Glomerular endothelial cell (primary cell): ENCODE data around the gene LYPD6B. TPM values are rescaled to one million over a fixed set of nuclear protein-coding genes. Genes with fewer than 3 reads are reported as not detected.
A peak's percentile ranks its signal among the peaks of the same experiment; 100 is the strongest.

Experiments used
- DNase-seq: peaks from one replicate; pipeline ENCODE4 v3.0.0-alpha.2; 2011; ENCODE audit warnings: low read depth, low spot score; ENCODE audit errors: extremely low read depth
- total RNA-seq: library from RNA; depleted of rRNA; stranded (reverse); fragments of >200 nt; gene quantifications from 2 replicates; pipeline ENCODE4 v1.2.3, GENCODE V29; 2015

Gene LYPD6B
- 0.53 and 1.3 TPM in 2 replicates for total RNA-seq

- no peak for DNase-seq
These were observed at the start of gene LYPD6B for GRCh38 chr2:149038442-149039212. Gene LYPD6B, plus strand, starts transcription at chr2:149038699. Its CDS starts 92,250 bp downstream, at chr2:149130949.

GRCh38 chr2:148989882-148990493 lies 48.5 kb upstream of the LYPD6B start:
- peak; percentile 72 for DNase-seq

GRCh38 chr2:148990968-148991367 lies 47.5 kb upstream of the LYPD6B start:
- no peak for DNase-seq

- DNase-seq = no peak
These were observed 46.1 kb upstream of the LYPD6B start for GRCh38 chr2:148992448-148992847.

- no peak for DNase-seq
These were observed 45.1 kb upstream of the LYPD6B start for GRCh38 chr2:148993351-148993750.

- no peak for DNase-seq
These were observed 44.2 kb upstream of the LYPD6B start for GRCh38 chr2:148994341-148994740.

- no peak for DNase-seq
These were observed 41.7 kb upstream of the LYPD6B start for GRCh38 chr2:148996805-148997204.

GRCh38 chr2:148998165-148998830 lies 40.2 kb upstream of the LYPD6B start:
- no peak for DNase-seq

GRCh38 chr2:148998831-148999200 lies 39.7 kb upstream of the LYPD6B start:
- no peak for DNase-seq

- DNase-seq = no peak
These were observed 39.0 kb upstream of the LYPD6B start for GRCh38 chr2:148999451-148999921.

- DNase-seq = no peak
These were observed 38.2 kb upstream of the LYPD6B start for GRCh38 chr2:149000158-149000938.

GRCh38 chr2:149001496-149001895 lies 37.0 kb upstream of the LYPD6B start:
- no peak for DNase-seq

GRCh38 chr2:149002378-149002890 lies 36.1 kb upstream of the LYPD6B start:
- DNase-seq = no peak

GRCh38 chr2:149002891-149003740 lies 35.4 kb upstream of the LYPD6B start:
- no peak for DNase-seq

GRCh38 chr2:149004836-149005235 lies 33.7 kb upstream of the LYPD6B start:
- DNase-seq = no peak

- DNase-seq = no peak
These were observed 32.9 kb upstream of the LYPD6B start for GRCh38 chr2:149005471-149006077.

GRCh38 chr2:149006883-149007543 lies 31.5 kb upstream of the LYPD6B start:
- no peak for DNase-seq

- DNase-seq = no peak
These were observed 30.1 kb upstream of the LYPD6B start for GRCh38 chr2:149008381-149008780.
